NCI-H1694 (cell line): ENCODE data around the gene BTBD17.
"Not testable (repeated sequence)": the region's sequence is repeated elsewhere in the genome, so short reads cannot be mapped to it uniquely, and the experiment has no call there.

Experiments
- DNase-seq: peaks from one replicate; lab custom pipeline; 2025; lab: John Stamatoyannopoulos, UW

BTBD17 gene

DNA sequence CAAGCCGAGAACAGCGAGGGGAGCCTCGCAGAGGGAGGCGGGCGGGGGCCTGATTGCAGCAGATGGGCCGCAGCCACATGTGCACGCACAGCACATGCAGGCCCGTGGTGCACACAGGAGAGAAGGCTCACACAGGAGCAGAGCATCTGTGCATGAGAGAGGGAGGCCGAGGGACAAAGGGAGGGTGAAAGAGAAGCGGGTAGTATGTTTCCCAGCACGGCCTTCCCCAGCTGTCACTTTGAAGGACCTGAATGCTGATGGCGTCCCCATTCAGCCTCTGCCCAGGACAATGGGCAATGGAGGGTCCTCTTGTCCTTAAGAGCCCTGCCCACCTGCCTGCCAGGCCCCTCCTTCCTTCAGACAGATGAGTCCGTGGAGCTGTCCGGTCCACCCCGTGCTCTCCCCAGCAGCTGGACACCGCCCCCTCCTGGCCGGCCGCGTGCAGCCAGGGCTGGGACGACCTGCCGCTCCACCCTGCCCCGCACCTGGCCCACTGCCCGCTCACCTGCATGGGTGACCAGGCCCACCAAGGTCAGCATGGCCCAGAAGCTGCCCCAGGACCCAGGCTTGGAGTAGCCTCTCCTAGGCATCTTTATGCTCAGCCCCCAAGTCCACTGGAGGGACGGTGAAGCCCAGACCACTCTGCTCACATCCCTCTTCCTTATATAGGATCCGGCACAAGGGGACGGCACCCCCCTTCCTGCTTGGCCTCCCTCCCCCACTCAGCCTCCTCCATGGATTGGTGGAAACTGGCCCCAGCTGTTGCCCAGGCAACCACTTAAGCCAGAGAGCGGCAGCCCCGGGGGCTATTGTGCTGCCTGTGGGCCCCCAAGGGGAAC lies at the start of gene BTBD17:
BTBD17 (minus strand) TSS at position 639 of the 839 bp plus-strand sequence; CDS start at position 590, 49 bp downstream.
- peak; percentile 81 for DNase-seq

DNA sequence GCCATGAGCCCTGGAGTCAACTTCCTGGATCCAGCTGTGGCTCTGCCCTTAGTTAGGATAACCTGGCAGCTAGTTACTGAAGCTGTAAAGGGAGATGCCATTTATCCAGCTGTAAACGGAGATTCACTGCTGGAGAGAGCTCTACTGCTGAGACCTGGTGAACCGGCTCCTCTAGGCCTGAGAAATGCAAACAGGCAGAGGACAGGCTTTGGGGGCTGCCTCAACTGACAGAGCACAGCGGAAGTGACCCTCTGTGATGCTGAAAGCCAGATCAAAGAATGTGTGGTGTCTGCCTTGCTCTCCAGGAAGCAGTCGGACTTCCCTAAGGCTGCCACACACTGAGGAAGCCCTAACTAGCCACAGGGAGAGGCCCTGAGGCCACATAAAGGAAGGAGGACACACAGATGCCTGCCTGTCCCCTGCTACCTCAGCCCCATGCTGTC lies 48.4 kb upstream of the BTBD17 start:
- no peak for DNase-seq

DNA sequence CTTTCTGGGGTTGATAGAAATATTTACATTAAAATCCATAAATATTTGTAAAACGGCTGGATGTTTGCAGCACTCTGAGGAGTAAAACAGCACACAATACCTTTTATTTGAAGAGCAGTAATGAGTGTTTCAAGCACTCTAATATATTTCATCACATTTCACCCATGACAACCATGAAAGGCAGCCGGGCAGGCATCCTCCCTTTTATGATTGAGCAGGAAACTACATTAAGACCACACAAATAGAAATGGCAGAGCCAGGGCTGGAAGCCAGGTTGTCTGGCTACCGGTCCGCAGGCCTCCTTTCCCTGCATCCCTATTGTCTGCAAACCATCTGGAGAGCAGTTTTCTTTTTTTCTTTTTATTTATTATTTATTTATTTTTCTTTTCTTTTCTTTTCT lies 47.1 kb upstream of the BTBD17 start:
- no peak for DNase-seq

- no peak for DNase-seq
Observed at GRCh38 chr17:74408262-74408661, 46.6 kb upstream of the BTBD17 start.

DNA sequence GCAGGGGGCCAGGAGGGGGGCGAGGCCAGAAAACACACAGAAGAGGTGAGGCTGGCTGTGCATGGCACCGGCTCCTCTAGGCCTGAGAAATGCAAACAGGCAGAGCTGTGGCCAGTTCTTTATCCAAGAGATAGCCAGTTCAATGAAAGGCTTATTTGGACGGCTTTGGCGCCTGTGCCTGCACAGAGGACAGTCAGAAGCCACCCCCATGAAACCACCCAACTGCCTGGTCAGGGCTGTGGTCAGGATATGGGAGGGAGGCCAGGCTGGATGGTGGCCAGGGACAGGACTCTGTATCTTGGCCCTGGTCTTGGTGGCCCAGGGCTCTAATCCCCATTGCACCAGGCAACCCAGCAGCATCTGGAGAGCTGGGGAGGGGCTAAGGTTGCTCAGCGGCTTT lies 45.7 kb upstream of the BTBD17 start:
- no peak for DNase-seq

GRCh38 chr17:74405311-74405710 lies 43.6 kb upstream of the BTBD17 start:
- DNase-seq = not testable (repeated sequence)

GRCh38 chr17:74404789-74405188 lies 43.1 kb upstream of the BTBD17 start:
- no peak for DNase-seq

GRCh38 chr17:74404218-74404617 lies 42.5 kb upstream of the BTBD17 start:
- no peak for DNase-seq

DNA sequence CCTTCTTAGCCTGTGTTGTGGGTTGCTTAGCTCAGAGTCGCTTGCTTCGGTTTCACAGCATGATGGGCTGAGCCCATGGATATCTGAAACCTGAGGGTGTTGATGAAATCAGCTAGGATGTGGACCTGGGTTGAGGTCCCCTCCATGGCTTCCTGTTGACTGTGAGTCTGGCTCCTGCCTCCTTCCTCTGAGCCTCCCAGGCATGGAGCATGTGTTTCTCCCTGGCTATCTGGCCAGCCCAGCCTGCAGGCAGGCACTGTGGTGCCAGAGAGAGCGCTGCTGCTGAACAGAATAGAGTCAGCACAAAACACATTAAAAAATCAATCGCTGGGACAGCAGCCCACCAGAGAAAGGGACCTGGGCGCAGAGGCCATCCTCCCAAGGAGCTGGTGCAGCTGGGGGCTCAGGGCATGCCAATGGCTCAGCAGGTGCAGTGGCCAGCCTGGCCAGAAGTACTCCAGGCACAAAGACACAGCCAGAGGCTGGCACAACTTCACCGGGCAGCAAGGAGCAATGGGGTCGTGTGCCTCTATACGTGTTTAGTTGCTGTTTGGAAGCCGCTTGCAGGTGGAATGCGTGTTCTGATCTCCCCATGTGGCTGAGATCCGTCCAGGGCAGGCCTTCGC lies 42.0 kb upstream of the BTBD17 start:
- no peak for DNase-seq

GRCh38 chr17:74402048-74402447 lies 40.4 kb upstream of the BTBD17 start:
- DNase-seq = no peak

DNA sequence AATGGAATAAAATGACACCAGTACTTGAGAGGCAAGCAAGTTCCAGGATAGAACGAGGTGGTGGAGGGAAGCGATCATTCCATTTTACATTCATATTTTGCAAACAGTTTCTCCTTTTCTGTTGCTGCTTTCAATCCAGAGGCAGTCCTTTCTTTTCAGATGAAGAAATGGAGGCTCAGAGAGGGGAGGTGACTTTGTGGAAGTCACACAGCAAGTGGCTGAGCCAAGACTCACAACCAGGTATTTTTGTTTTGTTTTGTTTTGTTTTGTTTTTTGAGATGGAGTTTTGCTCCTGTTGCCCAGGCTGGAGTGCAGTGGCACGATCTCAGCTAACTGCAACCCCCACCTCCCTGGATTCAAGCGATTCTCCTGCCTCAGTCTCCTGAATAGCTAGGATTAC lies 34.9 kb upstream of the BTBD17 start:
- DNase-seq = no peak

- DNase-seq = no peak
Observed at GRCh38 chr17:74394977-74395376, 33.3 kb upstream of the BTBD17 start.

DNA sequence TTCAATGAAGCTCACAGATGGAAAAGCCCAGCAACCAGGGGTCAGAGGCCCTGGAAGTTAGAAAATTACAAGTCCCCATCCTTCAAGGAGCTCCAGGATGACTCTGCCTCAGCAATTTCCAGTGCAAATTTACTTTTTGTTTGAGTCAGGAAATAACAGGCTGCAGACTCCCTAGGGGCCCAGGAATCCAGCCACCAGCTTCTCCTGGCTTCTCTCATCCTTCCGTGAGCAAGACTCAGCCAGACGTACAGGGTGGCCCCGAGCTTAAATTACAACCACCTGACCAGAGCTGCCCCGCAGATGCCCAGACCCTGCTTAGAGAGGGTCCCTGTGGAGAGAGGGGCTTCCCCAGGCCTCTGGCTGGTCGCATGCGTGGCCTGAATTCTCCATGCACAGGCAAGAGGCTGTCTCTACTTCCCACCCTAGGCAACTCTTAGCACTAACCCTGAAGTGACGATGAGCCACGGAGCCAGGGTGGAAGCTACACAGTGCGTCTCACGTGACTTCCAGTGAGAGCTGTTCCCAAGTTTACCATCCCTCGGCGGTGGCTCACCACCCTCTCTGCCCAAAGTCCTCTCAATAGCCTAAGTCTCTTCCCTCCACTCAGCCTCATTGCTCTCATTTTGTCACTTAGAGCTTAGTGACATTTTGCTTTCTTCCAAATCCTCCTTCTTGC lies 32.7 kb upstream of the BTBD17 start:
- no peak for DNase-seq

GRCh38 chr17:74393346-74393942 lies 31.8 kb upstream of the BTBD17 start:
- DNase-seq = no peak

DNA sequence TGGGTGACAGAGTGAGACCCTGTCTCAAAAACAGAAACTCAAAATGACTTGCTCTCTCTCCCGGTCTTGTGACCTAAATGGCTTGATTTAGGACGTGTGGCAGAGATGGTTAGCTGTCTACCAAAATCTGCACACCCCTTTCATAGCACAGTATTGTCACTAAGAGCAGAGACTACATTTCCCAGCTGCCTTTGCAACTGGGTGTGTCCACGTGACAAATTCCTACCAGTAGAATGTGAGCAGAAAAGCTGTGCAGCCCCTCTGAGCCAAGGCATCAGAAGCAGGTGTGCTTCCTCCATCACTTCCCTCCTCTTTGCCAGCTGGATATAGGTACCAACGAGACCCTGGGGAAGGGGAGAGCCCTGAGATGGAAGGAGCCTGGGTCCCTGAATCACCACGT lies 31.2 kb upstream of the BTBD17 start:
- no peak for DNase-seq

DNA sequence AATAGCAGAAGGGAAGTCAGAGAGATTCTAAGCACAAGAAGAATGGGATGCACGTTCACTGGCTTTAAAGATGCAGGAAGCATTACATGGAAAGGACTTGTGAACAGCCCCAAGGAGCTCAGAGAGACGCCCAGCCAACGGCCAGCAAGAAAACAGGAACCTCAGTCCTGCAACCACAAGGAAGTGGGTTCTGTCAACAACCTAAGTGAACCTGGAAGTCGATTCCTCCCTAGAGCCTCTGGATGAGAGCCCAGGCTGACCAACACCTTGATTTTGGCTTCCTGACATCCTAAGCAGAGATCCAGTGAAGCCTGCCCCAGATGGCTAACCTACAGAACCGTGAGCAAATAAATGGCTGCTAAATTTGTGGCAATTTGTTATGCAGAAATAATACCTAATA lies 30.1 kb upstream of the BTBD17 start:
- no peak for DNase-seq

GRCh38 chr17:74390680-74391653 lies 29.3 kb upstream of the BTBD17 start:
- DNase-seq = no peak

DNA sequence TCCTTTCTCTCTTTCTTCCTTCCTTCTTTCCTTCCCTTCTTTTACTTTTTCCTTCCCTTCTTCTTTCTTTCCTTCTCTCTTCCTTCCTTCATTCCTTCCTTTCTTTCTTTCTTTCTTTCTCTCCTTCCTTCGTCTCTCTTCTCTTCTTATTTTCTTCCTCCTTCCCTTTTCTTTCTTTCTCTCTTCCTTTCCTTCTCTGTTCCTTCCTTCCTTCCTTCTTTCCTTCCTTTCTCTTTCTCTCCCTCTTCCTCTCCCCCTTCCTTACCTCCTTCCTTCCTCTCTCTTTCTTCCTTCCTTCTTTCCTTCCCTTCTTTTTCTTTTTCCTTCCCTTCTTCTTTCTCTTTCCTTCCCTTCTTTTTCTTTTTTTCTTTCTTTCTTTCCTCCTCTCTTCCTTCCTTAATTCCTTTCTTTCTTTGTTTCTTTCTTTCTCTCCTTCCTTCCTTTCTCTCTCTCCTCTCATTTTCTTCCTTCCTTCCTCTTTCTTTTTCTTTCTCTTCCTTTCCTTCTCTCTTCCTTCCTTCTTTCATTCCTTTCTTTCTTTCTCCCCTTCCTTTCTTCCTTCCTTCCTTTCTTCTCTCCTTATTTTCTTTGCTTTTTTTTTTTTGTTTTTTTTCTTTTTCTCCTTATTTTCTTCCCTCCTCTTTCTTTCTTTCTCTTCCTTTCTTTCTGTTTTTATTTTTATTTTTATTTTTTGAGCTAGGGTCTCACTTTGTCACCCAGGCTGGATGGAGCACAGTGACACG lies 28.4 kb upstream of the BTBD17 start:
- no peak for DNase-seq

GRCh38 chr17:74389084-74389753 lies 27.6 kb upstream of the BTBD17 start:
- no peak for DNase-seq
